H1 (cell line): ENCODE measurements around the gene ARL8A. TPM values are rescaled to one million over a fixed set of nuclear protein-coding genes. Genes with fewer than 3 reads are reported as not detected.

Experiments
- CTCF ChIA-PET: fragments of 300-600 bp; sonication (Branson Sonifier 250); formaldehyde crosslinking; loops from one replicate; lab custom pipeline; 2021; ENCODE audit not compliant: partially characterized antibody; lab: Charles Lee
- POLR2A ChIA-PET: fragments of 300-600 bp; sonication (Branson Sonifier 250); formaldehyde crosslinking; loops from one replicate; lab custom pipeline; 2021; ENCODE audit warnings: inconsistent platforms; ENCODE audit not compliant: partially characterized antibody; lab: Charles Lee
- DNase-seq, 2 experiments: peaks; one replicate each; pipeline versions ENCODE4 v3.0.0 to v3.0.0-alpha.2; 2010 to 2022; ENCODE audit warnings: low spot score in 2 of 2, low read depth in 1 of 2, mixed read lengths in 1 of 2
- FAIRE-seq: peaks from 2 replicates; lab custom pipeline; 2011; peaks lifted over from hg19 to GRCh38; lab: Jason Lieb, UNC
- H2AFZ ChIP-seq: 2 replicates; pipeline ENCODE4 v1.8.1; 2012; ENCODE audit warnings: low read length, inconsistent platforms
- H2AK5ac ChIP-seq: 2 replicates; pipeline ENCODE4 v1.6.1; 2013; ENCODE audit warnings: low read depth, low read length
- H2BK120ac ChIP-seq: replicated peaks from 2 replicates; pipeline ENCODE3; 2013; ENCODE audit warnings: low read depth, low read length, inconsistent platforms
- H2BK12ac ChIP-seq: 2 replicates; pipeline ENCODE4 v1.6.1; 2013; ENCODE audit warnings: low read depth, low read length
- H2BK15ac ChIP-seq: 2 replicates; pipeline ENCODE4 v1.6.1; 2013; ENCODE audit warnings: low read length
- H2BK20ac ChIP-seq: 2 replicates; pipeline ENCODE4 v1.6.1; 2013; ENCODE audit warnings: low read length
- H2BK5ac ChIP-seq: 2 replicates; pipeline ENCODE4 v1.6.1; 2013; ENCODE audit warnings: low read depth, low read length
- H3K14ac ChIP-seq: 2 replicates; pipeline ENCODE4 v1.6.1; 2013; ENCODE audit warnings: inconsistent platforms; ENCODE audit not compliant: insufficient read length
- H3K18ac ChIP-seq: 2 replicates; pipeline ENCODE4 v1.6.1; 2013; ENCODE audit warnings: low read length; ENCODE audit errors: extremely low read depth
- H3K23ac ChIP-seq: 2 replicates; pipeline ENCODE4 v1.6.1; 2013; ENCODE audit warnings: inconsistent platforms; ENCODE audit not compliant: insufficient read length
- H3K23me2 ChIP-seq: 2 replicates; pipeline ENCODE4 v1.6.1; 2013; ENCODE audit warnings: low read depth, low read length
- H3K27ac ChIP-seq: 2 replicates; pipeline ENCODE4 v1.6.1; 2011; ENCODE audit warnings: low read depth, low read length, inconsistent platforms
- H3K27me3 ChIP-seq, 4 experiments: replicated peaks in 1 of 4; 1 replicate in 1 of 4; 2 replicates in 3 of 4; pipeline versions ENCODE4 v1.6.1 to v1.8.1; 2011 to 2013; ENCODE audit warnings: low read length in 3 of 4, mild to moderate bottlenecking in 3 of 4, inconsistent platforms in 2 of 4, mixed read lengths in 2 of 4, moderate library complexity in 1 of 4; ENCODE audit not compliant: control insufficient read depth in 3 of 4, insufficient read depth in 3 of 4; ENCODE audit errors: extremely low read depth in 1 of 4
- H3K36me3 ChIP-seq, 4 experiments: 2 replicates each; pipeline versions ENCODE4 v1.6.1 to v1.8.1; 2011 to 2013; ENCODE audit warnings: mild to moderate bottlenecking in 4 of 4, low read length in 3 of 4, moderate library complexity in 2 of 4, control low read depth in 1 of 4, inconsistent platforms in 1 of 4; ENCODE audit not compliant: insufficient read depth in 4 of 4, control insufficient read depth in 2 of 4
- H3K4ac ChIP-seq: replicated peaks from 2 replicates; pipeline ENCODE3; 2013; ENCODE audit warnings: low read length, low read depth, mixed read lengths, inconsistent platforms; ENCODE audit not compliant: insufficient read length
- H3K4me1 ChIP-seq, 4 experiments: replicated peaks in 1 of 4; 1 replicate in 1 of 4; 2 replicates in 3 of 4; pipeline versions ENCODE4 v1.6.1 to v1.8.1; 2011 to 2013; ENCODE audit warnings: low read length in 3 of 4, inconsistent platforms in 2 of 4, mixed read lengths in 1 of 4; ENCODE audit not compliant: insufficient read depth in 4 of 4, control insufficient read depth in 3 of 4
- H3K4me2 ChIP-seq, 2 experiments: 2 replicates each; pipeline versions ENCODE4 v1.6.1 to v1.8.1; 2011 to 2013; ENCODE audit warnings: low read depth in 2 of 2, low read length in 2 of 2, control low read depth in 1 of 2, inconsistent platforms in 1 of 2, mild to moderate bottlenecking in 1 of 2; ENCODE audit not compliant: insufficient read depth in 1 of 2
- H3K4me3 ChIP-seq, 4 experiments: fragments of 200-600, 300-600 bp in 1 of 4; sonication (generic), shearing (Covaris generic), sonication (Bioruptor Twin) in 1 of 4; 2 replicates each; pipeline versions ENCODE4 v1.5.1 to v1.8.1; 2011 to 2016; ENCODE audit warnings: low read length in 4 of 4, low read depth in 3 of 4, control low read depth in 2 of 4, inconsistent platforms in 2 of 4, mild to moderate bottlenecking in 2 of 4, mixed read lengths in 1 of 4, moderate library complexity in 1 of 4; ENCODE audit not compliant: insufficient read depth in 2 of 4; ENCODE audit errors: extremely low read depth in 1 of 4
- H3K56ac ChIP-seq: replicated peaks from 2 replicates; pipeline ENCODE3; 2013; ENCODE audit warnings: low read depth, mild to moderate bottlenecking, mixed read lengths, low read length, inconsistent platforms; ENCODE audit not compliant: insufficient read length
- H3K79me1 ChIP-seq: 2 replicates; pipeline ENCODE4 v1.6.1; 2013; ENCODE audit warnings: low read depth, low read length, control low read depth
- H3K79me2 ChIP-seq, 2 experiments: 2 replicates each; pipeline versions ENCODE4 v1.6.1 to v1.8.1; 2012 to 2013; ENCODE audit warnings: low read length in 2 of 2, mild to moderate bottlenecking in 2 of 2, inconsistent platforms in 1 of 2; ENCODE audit not compliant: insufficient read depth in 2 of 2, control insufficient read depth in 1 of 2
- H3K9ac ChIP-seq, 4 experiments: replicated peaks in 1 of 4; 1 replicate in 1 of 4; 2 replicates in 3 of 4; pipeline versions ENCODE4 v1.6.1 to v1.8.1; 2011 to 2013; ENCODE audit warnings: low read depth in 3 of 4, low read length in 3 of 4, control low read depth in 2 of 4, mild to moderate bottlenecking in 2 of 4, moderate library complexity in 2 of 4, inconsistent platforms in 1 of 4; ENCODE audit errors: extremely low read depth in 1 of 4
- H3K9me3 ChIP-seq, 2 experiments: 2 replicates each; pipeline versions ENCODE4 v1.6.1 to v1.8.1; 2012 to 2013; ENCODE audit warnings: mild to moderate bottlenecking in 2 of 2, moderate library complexity in 2 of 2, control low read depth in 1 of 2, inconsistent platforms in 1 of 2, low read depth in 1 of 2, low read length in 1 of 2, mixed read lengths in 1 of 2; ENCODE audit not compliant: insufficient read depth in 2 of 2
- H4K20me1 ChIP-seq, 2 experiments: replicated peaks in 1 of 2; 2 replicates each; pipeline versions ENCODE3 to v1.8.1; 2011 to 2013; ENCODE audit warnings: inconsistent platforms in 2 of 2, low read length in 2 of 2, mild to moderate bottlenecking in 1 of 2; ENCODE audit not compliant: insufficient read depth in 2 of 2, control insufficient read depth in 1 of 2
- H4K5ac ChIP-seq: 2 replicates; pipeline ENCODE4 v1.6.1; 2013; ENCODE audit warnings: low read length, low read depth, mixed read lengths, inconsistent platforms; ENCODE audit not compliant: insufficient read length
- H4K8ac ChIP-seq: 2 replicates; pipeline ENCODE4 v1.8.0; 2013; ENCODE audit warnings: mild to moderate bottlenecking, moderate library complexity, low read length, inconsistent platforms; ENCODE audit not compliant: insufficient read depth; ENCODE audit errors: extremely low read depth
- H4K91ac ChIP-seq: replicated peaks from 2 replicates; pipeline ENCODE3; 2013; ENCODE audit warnings: low read length, mixed read lengths, inconsistent platforms; ENCODE audit not compliant: insufficient read length
- ASH2L ChIP-seq: fragments of 200-600, 300-600 bp; sonication (generic); IDR thresholded peaks from one replicate; pipeline ENCODE4 v1.7.1; 2017; ENCODE audit warnings: low read length
- EGR1 ChIP-seq: IDR thresholded peaks from 2 replicates; pipeline ENCODE4 v1.6.1; 2011; ENCODE audit warnings: low read depth, low read length, borderline replicate concordance
- GABPA ChIP-seq: IDR thresholded peaks from 2 replicates; pipeline ENCODE4 v1.6.1; 2011; ENCODE audit warnings: mild to moderate bottlenecking, low read length, moderate library complexity, borderline replicate concordance; ENCODE audit not compliant: insufficient read depth
- HDAC2 ChIP-seq, 2 experiments: fragments of 300-600 bp in 1 of 2; sonication (generic) in 1 of 2; IDR thresholded peaks; 2 replicates each; pipeline ENCODE4 v1.6.1; 2011 to 2012; ENCODE audit warnings: low read depth in 2 of 2, low read length in 2 of 2, mild to moderate bottlenecking in 2 of 2, moderate library complexity in 2 of 2, borderline replicate concordance in 1 of 2, inconsistent platforms in 1 of 2
- HDAC6 ChIP-seq: IDR thresholded peaks from one replicate; pipeline ENCODE4 v1.7.1; 2012; ENCODE audit warnings: low read depth, mild to moderate bottlenecking, inconsistent platforms, low read length, moderate library complexity
- JUND ChIP-seq: IDR thresholded peaks from 2 replicates; pipeline ENCODE4 v1.6.1; 2011; ENCODE audit warnings: mild to moderate bottlenecking, improper control_type of control experiment, low read length
- SIX5 ChIP-seq: IDR thresholded peaks from 2 replicates; pipeline ENCODE4 v1.6.1; 2011; ENCODE audit warnings: mild to moderate bottlenecking, low read depth, low read length
- SP1 ChIP-seq: IDR thresholded peaks from 2 replicates; pipeline ENCODE4 v1.6.1; 2011; ENCODE audit warnings: low read depth, low read length
- SRF ChIP-seq: IDR thresholded peaks from 2 replicates; pipeline ENCODE4 v1.6.1; 2011; ENCODE audit warnings: mild to moderate bottlenecking, low read depth, low read length, moderate library complexity
- TAF1 ChIP-seq: IDR thresholded peaks from 2 replicates; pipeline ENCODE4 v1.6.1; 2011; ENCODE audit warnings: mild to moderate bottlenecking, low read depth, low read length
- TEAD4 ChIP-seq: IDR thresholded peaks from 2 replicates; pipeline ENCODE4 v1.6.1; 2012; ENCODE audit warnings: low read depth, low read length, inconsistent platforms, mixed read lengths
- WGBS, 2 experiments: shearing (Covaris generic) in 1 of 2; methylation state at CpG; one replicate each; pipeline versions ENCODE4 v1.1.6 to v1.1.7; 2013 to 2015; ENCODE audit warnings: low lambda C conversion rate in 2 of 2, mixed read lengths in 2 of 2, inconsistent platforms in 1 of 2, low coverage in 1 of 2, missing lambda C conversion rate in 1 of 2; ENCODE audit not compliant: insufficient replicate concordance in 2 of 2, insufficient coverage in 1 of 2, insufficient read length in 1 of 2; ENCODE audit errors: extremely low coverage in 1 of 2, missing lambda C conversion rate in 1 of 2; 5-methylcytosine and 5-hydroxymethylcytosine counted together
- polyA plus RNA-seq, 7 experiments: library from polyadenylated mRNA; depleted of rRNA in 3 of 7; stranded (reverse) in 5 of 7; unstranded in 2 of 7; fragments of >200 nt in 5 of 7; fragments of 200-250 nt in 2 of 7; gene quantifications; 1 replicate in 5 of 7; 2 replicates in 1 of 7; 4 replicates in 1 of 7; pipeline versions ENCODE4 v1.2.1 to v1.2.3, GENCODE V29; 2011 to 2013; ENCODE audit warnings: missing spikeins in 2 of 7, mixed read lengths in 2 of 7
- total RNA-seq: library from RNA; stranded (reverse); fragmentation: NEBNext Ultra II Directional; extraction: Animal tissue kit (Norgen Biotek cat#: 25700); gene quantifications from 2 replicates; pipeline ENCODE4 v1.2.1, GENCODE V29; 2021

ARL8A gene
- total and polyA plus RNA-seq, 2 of the 8 experiments (the other 6 are each of a cell fraction or from before 2014, with no cell fraction given) = 40.3 to 58.7 TPM

DNA sequence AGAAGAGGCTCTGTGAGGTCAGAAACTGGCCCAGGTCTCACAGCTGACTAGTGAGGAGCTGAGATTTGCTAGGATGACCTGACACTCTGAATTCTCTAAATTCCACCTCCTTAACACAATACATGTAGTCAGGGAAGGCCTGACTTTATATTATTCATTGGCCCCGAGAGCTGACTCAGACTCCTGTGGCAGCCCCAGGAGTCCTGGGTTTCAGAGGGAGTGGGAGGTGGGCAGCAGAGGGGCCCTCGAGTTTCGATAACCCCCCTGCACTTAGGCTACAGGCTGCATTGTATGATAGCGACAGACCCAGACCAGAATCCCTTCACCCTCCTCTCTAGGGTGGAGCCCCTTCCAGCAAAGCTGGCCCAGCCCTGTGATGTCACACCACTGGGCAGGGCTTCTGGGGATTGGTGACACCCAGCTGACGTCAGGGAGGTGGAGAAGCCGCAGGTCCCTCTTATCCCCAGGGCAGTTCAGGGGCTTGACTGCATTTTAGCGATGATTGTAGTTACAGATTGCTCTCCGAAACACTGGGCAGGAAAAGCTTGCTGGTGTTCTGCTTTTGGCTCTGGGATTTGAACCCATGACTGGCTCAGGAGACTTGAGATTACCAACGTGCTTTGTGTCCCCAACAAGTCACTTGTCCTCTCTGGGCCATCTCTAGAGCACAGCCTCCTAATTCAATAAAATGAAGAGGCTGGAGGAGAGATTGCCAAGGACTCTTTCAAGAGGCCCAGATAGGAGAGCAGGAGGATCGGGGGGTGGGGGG lies 38.8 kb downstream of the ARL8A start:
- H2AFZ ChIP-seq = no peak overlapping the region
- no peak overlapping the region for H4K8ac ChIP-seq
- H3K9ac ChIP-seq = peak overlapping the region in 1 of 4 experiments; percentile 8; a peak in 1 of 7 replicates
- H3K4me3 ChIP-seq = peak overlapping the region in 1 of 4 experiments; percentile 33; a peak in 1 of 8 replicates
- no peak overlapping the region for H4K91ac ChIP-seq
- H2BK20ac ChIP-seq = peak overlapping the region; percentile 50; the same call in 1 of the 2 replicates
- no peaks in the 10 kb centered on the region for H3K79me2 ChIP-seq
- H3K4ac ChIP-seq = no peak overlapping the region
- no peak for FAIRE-seq
- H2BK12ac ChIP-seq = peak overlapping the region; percentile 5
- H3K4me2 ChIP-seq = peak overlapping the region; percentile 37 to 58
- no peaks in the 10 kb centered on the region for H3K9me3 ChIP-seq
- no peaks in the 10 kb centered on the region for H3K23me2 ChIP-seq
- H3K4me1 ChIP-seq = peaks cover 19 to 31% (median 20%) of the 10 kb centered on the region in 4 experiments
- no peak overlapping the region for H3K56ac ChIP-seq
- H3K27ac ChIP-seq = peak overlapping the region; percentile 70; the same call in 1 of the 2 replicates
- CTCF ChIA-PET = interaction anchor here (0.9 to 5.3 kb wide), 8 partner anchors 10 to 210 kb away, joined by 3 to 77 read pairs (median 10); partner anchors contain the start of genes ELF3 and GPR37L1
- H2BK120ac ChIP-seq = no peak overlapping the region
- H3K27me3 ChIP-seq = no peaks in the 10 kb centered on the region
- no peaks in the 10 kb centered on the region for H3K79me1 ChIP-seq
- H3K36me3 ChIP-seq = no peaks in the 10 kb centered on the region
- H4K20me1 ChIP-seq = no peaks in the 10 kb centered on the region
- DNase-seq = peak; percentile 58 to 90
- no peak overlapping the region for H3K14ac ChIP-seq
- POLR2A ChIA-PET = interaction anchor here (0.7 to 4.3 kb wide), 12 partner anchors 12 to 103 kb away, joined by 3 to 33 read pairs (median 4); partner anchors contain the start of genes ELF3 and GPR37L1
- peak overlapping the region; percentile 65; the same call in 1 of the 2 replicates for H2BK15ac ChIP-seq
- H3K23ac ChIP-seq = no peak overlapping the region
- H3K18ac ChIP-seq = 0 out of 2 replicates have a peak overlapping the region, but pooled peaks have one; percentile 55
- H2AK5ac ChIP-seq = no peak overlapping the region
- peak overlapping the region; percentile 41 for H4K5ac ChIP-seq
- 0 out of 2 replicates have a peak overlapping the region, but pooled peaks have one; percentile 54 for H2BK5ac ChIP-seq
- WGBS, 2 experiments = 19% methylated on average over 10 of the region's 10 CpGs; no CpG with 5 or more reads in 1 of the 2 experiments
- TF ChIP-seq SRF = no peak
- TF ChIP-seq SIX5 = no peak
- peak; percentile 90 for TF ChIP-seq TEAD4
- TF ChIP-seq HDAC6 = no peak
- TF ChIP-seq GABPA = no peak
- TF ChIP-seq EGR1 = no peak
- TF ChIP-seq JUND = peak; percentile 56
- TF ChIP-seq HDAC2 (IDR thresholded peaks at IDR 0.05; ENCODE audit: borderline replicate concordance in 1 of 2, low read depth in 2 of 2, low read length in 2 of 2) = no peak
- TF ChIP-seq SP1 = no peak
- TF ChIP-seq ASH2L = peak; percentile 49
- 0 out of 2 replicates have a peak, but pooled peaks have one; percentile 13 for TF ChIP-seq TAF1
